LNCaP clone FGC (cell line): Measurements from ENCODE around the gene CELF1.

ENCODE experiments used
- DNase-seq: peaks from one replicate; pipeline ENCODE4 v3.0.0-alpha.2; 2011; ENCODE audit warnings: low read depth
- H3K4me3 ChIP-seq: 2 replicates; pipeline ENCODE4 v1.5.1; 2011; ENCODE audit warnings: mild to moderate bottlenecking, low read depth, low read length, control low read depth
- TF ChIP-seq, protein P1 (sequence below): IDR thresholded peaks from 2 replicates; pipeline ENCODE4 v1.5.1; 2012; ENCODE audit warnings: mild to moderate bottlenecking; ENCODE audit not compliant: control insufficient read depth, insufficient read depth; ENCODE audit errors: extremely low read depth

The CELF1 gene

DNA sequence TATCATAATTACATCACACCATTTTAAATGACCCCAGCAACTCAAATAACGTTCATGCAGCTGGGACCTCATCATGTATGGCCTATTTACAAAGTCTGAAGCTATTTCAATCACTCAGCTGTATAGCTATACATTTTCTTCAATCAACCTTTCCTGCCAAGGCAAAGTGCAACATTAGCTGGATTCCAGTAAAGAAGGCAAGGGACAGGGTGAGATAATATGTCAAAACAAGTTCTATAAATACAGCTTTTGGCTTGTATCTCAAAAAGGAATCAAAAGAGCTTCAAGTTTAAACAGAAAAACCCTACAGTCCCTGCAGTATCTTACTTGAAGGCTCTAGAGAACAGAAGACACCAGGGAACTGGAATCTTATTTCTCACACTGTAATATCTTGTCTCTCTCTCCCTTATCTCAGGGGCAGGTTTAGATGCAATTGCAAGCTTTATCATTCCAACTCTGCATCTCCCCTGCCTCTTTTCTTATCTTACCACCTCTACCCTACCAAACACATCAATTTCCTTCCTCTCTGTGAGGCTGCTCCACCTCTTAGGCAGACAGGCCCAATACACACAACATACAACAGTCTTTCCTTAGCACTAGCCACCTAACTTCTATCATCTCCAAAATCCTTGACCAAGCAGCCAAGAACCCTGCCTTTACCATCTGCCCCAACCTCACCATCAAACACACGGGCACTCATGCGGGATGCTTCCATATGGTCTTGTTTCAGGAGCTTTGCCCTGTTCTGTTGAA lies 34.5 kb downstream of the CELF1 start:
- H3K4me3 ChIP-seq: no peak overlapping the region
- no peak for DNase-seq
- TF ChIP-seq, protein P1, sequence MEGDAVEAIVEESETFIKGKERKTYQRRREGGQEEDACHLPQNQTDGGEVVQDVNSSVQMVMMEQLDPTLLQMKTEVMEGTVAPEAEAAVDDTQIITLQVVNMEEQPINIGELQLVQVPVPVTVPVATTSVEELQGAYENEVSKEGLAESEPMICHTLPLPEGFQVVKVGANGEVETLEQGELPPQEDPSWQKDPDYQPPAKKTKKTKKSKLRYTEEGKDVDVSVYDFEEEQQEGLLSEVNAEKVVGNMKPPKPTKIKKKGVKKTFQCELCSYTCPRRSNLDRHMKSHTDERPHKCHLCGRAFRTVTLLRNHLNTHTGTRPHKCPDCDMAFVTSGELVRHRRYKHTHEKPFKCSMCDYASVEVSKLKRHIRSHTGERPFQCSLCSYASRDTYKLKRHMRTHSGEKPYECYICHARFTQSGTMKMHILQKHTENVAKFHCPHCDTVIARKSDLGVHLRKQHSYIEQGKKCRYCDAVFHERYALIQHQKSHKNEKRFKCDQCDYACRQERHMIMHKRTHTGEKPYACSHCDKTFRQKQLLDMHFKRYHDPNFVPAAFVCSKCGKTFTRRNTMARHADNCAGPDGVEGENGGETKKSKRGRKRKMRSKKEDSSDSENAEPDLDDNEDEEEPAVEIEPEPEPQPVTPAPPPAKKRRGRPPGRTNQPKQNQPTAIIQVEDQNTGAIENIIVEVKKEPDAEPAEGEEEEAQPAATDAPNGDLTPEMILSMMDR: no peak

DNA sequence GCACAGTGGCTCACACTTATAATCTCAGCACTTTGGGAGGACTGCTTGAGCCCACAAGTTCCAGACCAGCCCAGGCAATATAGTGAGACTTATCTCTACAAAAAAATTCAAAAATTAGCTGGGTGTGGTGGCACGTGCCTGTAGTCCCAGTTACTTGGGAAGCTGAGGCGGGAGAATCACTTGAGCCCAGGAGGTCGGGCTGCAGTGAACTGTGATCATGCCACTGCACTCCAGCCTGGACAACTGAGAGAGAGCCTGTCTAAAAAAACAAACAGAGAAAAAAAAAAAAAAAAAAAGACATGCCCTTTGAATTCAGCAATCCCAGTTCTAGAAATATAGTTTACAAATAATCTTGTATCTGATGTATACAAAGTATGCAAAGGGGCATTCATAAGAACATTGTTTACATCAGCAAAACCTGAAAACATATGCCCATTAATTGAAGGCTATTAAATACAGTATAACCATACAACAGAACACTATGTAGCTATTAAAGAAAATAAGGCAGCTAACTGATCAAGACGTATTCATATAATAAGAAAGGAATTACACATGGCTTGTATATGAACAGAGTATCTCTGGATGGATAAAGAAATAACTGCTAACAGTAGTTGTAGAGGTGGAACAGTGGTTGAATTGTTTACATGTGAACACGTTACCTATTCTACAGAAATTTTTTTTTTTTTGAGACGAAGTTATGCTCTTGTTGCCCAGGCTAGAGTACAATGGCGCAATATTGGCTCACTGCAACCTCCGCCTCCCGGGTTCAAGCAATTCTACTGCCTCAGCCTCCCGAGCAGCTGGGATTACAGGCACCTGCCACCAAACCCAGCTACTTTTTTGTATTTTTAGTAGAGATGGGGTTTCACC lies 35.7 kb downstream of the CELF1 start:
- TF ChIP-seq, protein P1: no peak
- H3K4me3 ChIP-seq: no peak overlapping the region
- no peak for DNase-seq

DNA sequence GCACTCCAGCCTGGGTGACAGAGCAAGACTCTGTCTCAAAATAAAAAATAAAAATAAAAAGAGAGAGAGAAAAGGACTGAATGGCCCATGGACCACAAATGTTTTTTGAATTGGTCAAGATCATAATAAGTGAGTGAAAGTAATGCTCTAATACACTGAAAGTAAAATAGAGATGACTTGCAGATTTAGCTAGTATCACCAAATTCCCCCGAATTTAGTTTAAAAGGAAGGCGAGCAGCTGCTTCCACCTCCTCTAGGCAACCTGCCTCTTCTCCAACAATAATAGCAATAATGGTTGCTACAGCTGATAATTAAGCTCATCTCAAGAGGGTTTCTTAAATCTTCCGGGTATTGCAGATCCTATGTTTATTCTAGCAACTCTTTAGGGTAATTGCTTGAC lies 36.8 kb downstream of the CELF1 start:
- no peak overlapping the region for H3K4me3 ChIP-seq
- DNase-seq: no peak
- TF ChIP-seq, protein P1: no peak

DNA sequence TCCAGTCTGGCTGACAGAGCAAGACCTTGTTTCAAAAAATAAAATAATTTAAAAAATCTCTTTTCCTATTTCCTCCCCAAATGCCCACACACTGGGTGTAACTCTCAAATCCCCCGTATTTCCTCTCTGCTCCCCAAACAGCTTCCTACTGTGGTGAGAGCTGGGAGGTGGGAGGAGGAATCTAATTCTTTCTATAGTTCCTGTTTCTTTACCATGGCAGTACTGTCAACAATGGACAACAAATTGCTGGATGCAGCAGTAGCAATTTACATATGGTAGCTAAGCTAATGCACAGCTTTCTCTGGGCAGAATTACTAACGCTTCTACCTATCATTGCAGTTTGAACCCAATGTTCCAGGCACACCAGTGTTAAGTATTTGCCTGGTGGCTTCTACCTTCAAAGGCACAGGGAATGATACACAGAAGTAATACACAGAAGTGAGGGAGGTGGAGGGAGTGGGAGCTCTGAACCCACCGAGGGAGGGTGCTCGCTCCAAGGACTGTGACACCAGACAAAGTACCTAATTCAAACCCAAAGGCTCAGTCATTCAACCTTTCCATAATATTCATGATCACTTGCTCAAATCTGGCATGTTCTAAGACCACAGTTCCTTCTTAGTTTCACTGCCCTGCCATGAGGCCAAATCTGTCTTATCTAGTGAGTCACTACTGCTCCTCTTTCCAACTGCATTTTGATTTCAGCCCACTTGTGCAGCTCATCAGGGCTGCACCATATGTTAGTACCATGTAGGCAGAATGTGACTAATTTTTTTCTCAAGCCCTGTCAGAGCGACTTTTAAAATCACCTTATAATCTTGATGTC lies 37.9 kb downstream of the CELF1 start:
- TF ChIP-seq, protein P1: no peak
- no peak for DNase-seq

DNA sequence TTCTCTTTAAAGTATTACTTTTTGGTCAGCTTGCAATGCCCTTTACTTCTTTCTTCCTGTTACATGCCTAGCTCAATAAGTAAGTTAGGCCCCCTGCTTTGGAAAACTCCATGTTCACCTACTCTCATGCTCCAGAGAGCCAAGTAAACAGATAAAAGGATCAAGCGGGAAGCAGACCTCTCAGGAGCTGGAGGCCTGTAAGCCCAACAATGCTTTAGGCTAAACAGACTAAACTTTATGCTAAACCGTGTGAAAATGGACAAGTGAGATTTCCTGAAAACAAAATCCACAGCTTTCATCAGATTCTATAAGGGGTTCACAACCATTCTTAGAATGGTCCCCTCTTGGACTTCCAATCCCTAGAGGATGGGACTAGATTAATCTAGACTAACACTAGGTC lies 40.2 kb downstream of the CELF1 start:
- H3K4me3 ChIP-seq: no peak overlapping the region
- DNase-seq: no peak
- TF ChIP-seq, protein P1: no peak

More for the DNA sequence above, 37.9 kb downstream of the CELF1 start:
- H3K4me3 ChIP-seq: no peak overlapping the region

DNA sequence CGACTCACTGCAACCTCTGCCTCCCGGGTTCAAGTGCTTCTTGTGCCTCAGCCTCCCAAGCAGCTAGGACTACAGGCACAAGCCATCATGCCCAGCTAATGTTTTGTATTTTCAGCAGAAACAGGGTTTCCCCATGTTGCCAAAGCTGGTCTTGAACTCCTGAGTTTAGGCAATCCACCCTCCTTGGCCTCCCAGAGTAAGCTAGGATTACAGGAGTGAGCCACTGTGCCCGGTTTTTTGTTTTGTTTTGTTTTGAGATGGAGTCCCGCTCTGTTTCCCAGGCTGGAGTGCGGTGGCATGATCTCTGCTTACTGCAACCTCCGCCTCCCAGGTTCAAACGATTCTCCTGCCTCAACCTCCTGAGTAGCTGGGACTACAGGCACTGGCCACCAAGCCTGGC lies 41.0 kb downstream of the CELF1 start:
- TF ChIP-seq, protein P1: no peak
- no peak for DNase-seq
- H3K4me3 ChIP-seq: no peak overlapping the region
